GM23248 (cell line): ENCODE data around the gene ACOD1.

Source experiments
- EZH2 ChIP-seq: fragments of 200-600 bp; sonication (generic); IDR thresholded peaks from 2 replicates; pipeline ENCODE4 v1.6.1; 2018; ENCODE audit warnings: antibody characterized with exemption, mild to moderate bottlenecking; ENCODE audit not compliant: insufficient read depth, poor library complexity, severe bottlenecking
- EZH2phosphoT487 ChIP-seq: fragments of 200-600 bp; sonication (generic); IDR thresholded peaks from 2 replicates; pipeline ENCODE4 v1.6.1; 2018; ENCODE audit warnings: antibody characterized with exemption, moderate library complexity, mild to moderate bottlenecking, low read depth; ENCODE audit not compliant: insufficient read depth

DNA sequence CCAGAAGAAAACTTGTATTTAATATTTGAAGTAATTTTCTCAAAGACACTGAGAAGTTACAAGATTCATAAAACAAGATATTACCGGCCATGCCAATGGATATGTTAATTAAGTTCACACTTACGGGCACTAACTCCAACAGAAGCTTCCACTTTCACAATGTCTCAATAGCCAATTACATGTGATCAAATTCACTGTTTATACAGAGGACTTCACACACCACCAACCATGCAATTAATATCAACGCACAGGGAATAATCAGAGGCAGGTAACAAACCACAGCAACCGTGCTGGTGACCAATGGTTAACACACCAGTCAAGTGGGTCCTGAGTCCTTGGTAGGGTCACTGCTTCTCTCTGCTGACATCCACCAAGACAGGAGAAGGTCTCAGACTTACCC, 5.9 kb upstream of the ACOD1 start:
- TF ChIP-seq EZH2 (no peak), EZH2phosphoT487 (no peak)
